IMR-90 (cell line): Measurements from ENCODE around the gene GPR137. TPM values are rescaled to one million over a fixed set of nuclear protein-coding genes. Genes with fewer than 3 reads are reported as not detected.

Experiments used
- ATAC-seq: fragments of 200-7000 bp; cut with Tn5 transposase; 2 replicates; pipeline ENCODE4 v1.9.1; 2020; ENCODE audit warnings: low read depth, mild to moderate bottlenecking, moderate library complexity
- BruUV-seq: library from RNA; stranded (reverse); fragments of 400-500 nt; replicated peaks from 2 replicates; lab custom pipeline; 2021; lab: Mats Ljungman, UMichigan
- CTCF ChIA-PET: fragments of 300-600 bp; formaldehyde crosslinking; extraction: SDS; loops from one replicate; lab custom pipeline; 2021; ENCODE audit warnings: antibody characterized with exemption; lab: Yijun Ruan, JAX
- POLR2A ChIA-PET: fragments of 300-600 bp; sonication (Branson Sonifier 250); formaldehyde crosslinking; loops from one replicate; lab custom pipeline; 2022; ENCODE audit warnings: antibody characterized with exemption; ENCODE audit not compliant: unreplicated experiment; lab: Charles Lee
- DNase-seq: peaks from one replicate; pipeline ENCODE4 v3.0.0; 2013
- H2AFZ ChIP-seq: replicated peaks from 2 replicates; pipeline ENCODE3; 2013; ENCODE audit warnings: low read length, mild to moderate bottlenecking; ENCODE audit not compliant: poor library complexity
- H2AK5ac ChIP-seq: 2 replicates; pipeline ENCODE4 v1.6.1; 2013; ENCODE audit warnings: low read depth, low read length, inconsistent platforms
- H2AK9ac ChIP-seq: replicated peaks from 2 replicates; pipeline ENCODE3; 2013; ENCODE audit warnings: mild to moderate bottlenecking, low read depth, low read length, moderate library complexity; ENCODE audit not compliant: poor library complexity
- H2BK120ac ChIP-seq: 2 replicates; pipeline ENCODE4 v1.6.1; 2013; ENCODE audit warnings: low read depth, low read length, inconsistent platforms
- H2BK15ac ChIP-seq: 3 replicates; pipeline ENCODE4 v1.6.1; 2013; ENCODE audit warnings: low read depth, low read length, inconsistent platforms
- H2BK20ac ChIP-seq: 2 replicates; pipeline ENCODE4 v1.6.1; 2013; ENCODE audit warnings: low read depth, mild to moderate bottlenecking, inconsistent platforms, low read length, moderate library complexity
- H2BK5ac ChIP-seq: 2 replicates; pipeline ENCODE4 v1.6.1; 2013; ENCODE audit warnings: mild to moderate bottlenecking, low read depth, low read length, inconsistent platforms; ENCODE audit not compliant: poor library complexity, severe bottlenecking
- H3K14ac ChIP-seq: replicated peaks from 2 replicates; pipeline ENCODE4 v1.6.1; 2013; ENCODE audit warnings: low read depth, low read length, inconsistent platforms
- H3K18ac ChIP-seq: 2 replicates; pipeline ENCODE4 v1.6.1; 2013; ENCODE audit warnings: low read depth, low read length, control low read depth
- H3K23ac ChIP-seq: 2 replicates; pipeline ENCODE4 v1.6.1; 2013; ENCODE audit warnings: low read depth, low read length, inconsistent platforms
- H3K27ac ChIP-seq: 2 replicates; pipeline ENCODE4 v1.5.1; 2013; ENCODE audit warnings: mild to moderate bottlenecking, control low read depth, low read length; ENCODE audit not compliant: insufficient read depth
- H3K27me3 ChIP-seq: 2 replicates; pipeline ENCODE4 v1.6.1; 2013; ENCODE audit warnings: low read length; ENCODE audit not compliant: control insufficient read depth, insufficient read depth
- H3K36me3 ChIP-seq: 2 replicates; pipeline ENCODE4 v1.6.1; 2013; ENCODE audit warnings: low read length, mixed read lengths; ENCODE audit not compliant: control insufficient read depth, insufficient read depth
- H3K4ac ChIP-seq: 2 replicates; pipeline ENCODE4 v1.6.1; 2013; ENCODE audit warnings: low read depth, low read length, inconsistent platforms
- H3K4me1 ChIP-seq: 2 replicates; pipeline ENCODE4 v1.6.1; 2013; ENCODE audit warnings: low read length, mixed read lengths; ENCODE audit not compliant: control insufficient read depth, insufficient read depth
- H3K4me2 ChIP-seq: 2 replicates; pipeline ENCODE4 v1.6.1; 2013; ENCODE audit warnings: low read depth, mild to moderate bottlenecking, control low read depth, low read length, moderate library complexity
- H3K4me3 ChIP-seq: 2 replicates; pipeline ENCODE4 v1.5.1; 2013; ENCODE audit warnings: low read depth, mild to moderate bottlenecking, control low read depth, low read length, moderate library complexity; ENCODE audit not compliant: insufficient read depth
- H3K56ac ChIP-seq: 2 replicates; pipeline ENCODE4 v1.6.1; 2013; ENCODE audit warnings: low read length, inconsistent platforms; ENCODE audit not compliant: insufficient read depth; ENCODE audit errors: extremely low read depth
- H3K79me1 ChIP-seq, 2 experiments: 2 replicates each; pipeline ENCODE4 v1.6.1; 2013; ENCODE audit warnings: low read length in 2 of 2, inconsistent platforms in 1 of 2, low read depth in 1 of 2
- H3K9ac ChIP-seq: 2 replicates; pipeline ENCODE4 v1.6.1; 2013; ENCODE audit warnings: low read depth, low read length, control low read depth
- H3K9me1 ChIP-seq: 2 replicates; pipeline ENCODE4 v1.6.1; 2013; ENCODE audit warnings: low read length, inconsistent platforms; ENCODE audit not compliant: insufficient read depth
- H3K9me3 ChIP-seq: 2 replicates; pipeline ENCODE4 v1.6.1; 2013; ENCODE audit warnings: low read length; ENCODE audit not compliant: control insufficient read depth, insufficient read depth
- H4K20me1 ChIP-seq: 2 replicates; pipeline ENCODE4 v1.6.1; 2013; ENCODE audit warnings: low read length, inconsistent platforms; ENCODE audit not compliant: insufficient read depth
- H4K5ac ChIP-seq: 2 replicates; pipeline ENCODE4 v1.6.1; 2013; ENCODE audit warnings: mild to moderate bottlenecking, low read depth, low read length, control low read depth
- H4K8ac ChIP-seq, 2 experiments: 2 replicates each; pipeline ENCODE4 v1.6.1; 2013; ENCODE audit warnings: low read depth in 2 of 2, low read length in 2 of 2, control low read depth in 1 of 2, inconsistent platforms in 1 of 2
- H4K91ac ChIP-seq: 2 replicates; pipeline ENCODE4 v1.6.1; 2013; ENCODE audit warnings: low read depth, low read length, inconsistent platforms; ENCODE audit not compliant: insufficient read depth
- BHLHE40 ChIP-seq: fragments of 150-350 bp; IDR thresholded peaks from 2 replicates; pipeline ENCODE4 v1.6.1; 2016; ENCODE audit warnings: mild to moderate bottlenecking, low read depth, low read length
- CEBPB ChIP-seq: IDR thresholded peaks from 2 replicates; pipeline ENCODE4 v1.6.1; 2012; ENCODE audit warnings: low read depth, low read length, improper control_type of control experiment
- CHD1 ChIP-seq: IDR thresholded peaks from 2 replicates; pipeline ENCODE4 v1.6.1; 2012; ENCODE audit warnings: low read depth, low read length, improper control_type of control experiment
- ELK1 ChIP-seq: fragments of 150-350 bp; IDR thresholded peaks from 2 replicates; pipeline ENCODE4 v1.6.1; 2016; ENCODE audit warnings: low read depth, mild to moderate bottlenecking, low read length, moderate library complexity, borderline replicate concordance
- FOS ChIP-seq: fragments of 150-350 bp; IDR thresholded peaks from 2 replicates; pipeline ENCODE4 v1.6.1; 2016; ENCODE audit warnings: low read depth, low read length
- MAFK ChIP-seq: IDR thresholded peaks from 2 replicates; pipeline ENCODE4 v1.6.1; 2012; ENCODE audit warnings: low read depth, low read length, improper control_type of control experiment
- MAZ ChIP-seq: IDR thresholded peaks from 2 replicates; pipeline ENCODE4 v1.6.1; 2012; ENCODE audit warnings: low read depth, mild to moderate bottlenecking, low read length, improper control_type of control experiment, moderate library complexity, borderline replicate concordance
- MXI1 ChIP-seq: IDR thresholded peaks from 2 replicates; pipeline ENCODE4 v1.6.1; 2012; ENCODE audit warnings: low read depth, mild to moderate bottlenecking, low read length, moderate library complexity, borderline replicate concordance
- NFE2L2 ChIP-seq: fragments of 150-350 bp; IDR thresholded peaks from 2 replicates; pipeline ENCODE4 v1.6.1; 2016; ENCODE audit warnings: low read depth, mild to moderate bottlenecking, low read length
- POLR2A ChIP-seq: IDR thresholded peaks from 2 replicates; pipeline ENCODE4 v1.6.1; 2012; ENCODE audit warnings: mild to moderate bottlenecking, low read depth, low read length
- RAD21 ChIP-seq: IDR thresholded peaks from 2 replicates; pipeline ENCODE4 v1.6.1; 2012; ENCODE audit warnings: low read length, improper control_type of control experiment
- RFX5 ChIP-seq: IDR thresholded peaks from 2 replicates; pipeline ENCODE4 v1.8.0; 2012; ENCODE audit warnings: low read depth, mild to moderate bottlenecking, low read length, moderate library complexity
- SMC3 ChIP-seq: fragments of 150-350 bp; IDR thresholded peaks from 2 replicates; pipeline ENCODE4 v1.6.1; 2016; ENCODE audit warnings: low read depth, mild to moderate bottlenecking, antibody characterized with exemption, low read length, moderate library complexity
- USF2 ChIP-seq: fragments of 150-350 bp; IDR thresholded peaks from 2 replicates; pipeline ENCODE4 v1.6.1; 2017; ENCODE audit warnings: mild to moderate bottlenecking, antibody characterized with exemption, low read length, low read depth
- WGBS, 2 experiments: methylation state at CpG; one replicate each; pipeline versions ENCODE4 v1.1.5 to v1.1.7; 2013; ENCODE audit warnings: missing lambda C conversion rate in 2 of 2; ENCODE audit not compliant: insufficient read length in 1 of 2; ENCODE audit errors: extremely low coverage in 2 of 2; 5-methylcytosine and 5-hydroxymethylcytosine counted together
- dilution Hi-C: fragments of 300-500 bp; cut with HindIII; formaldehyde crosslinking; loops from one replicate; pipeline ENCODE4 v1.14.3; 2018; ENCODE audit warnings: low sequenced_read_pairs; ENCODE audit not compliant: unreplicated experiment
- in situ Hi-C: fragments of 300-500 bp; cut with MboI; formaldehyde crosslinking; loops from 3 replicates; pipeline ENCODE4 v1.14.3; 2019; ENCODE audit warnings: low sequenced_read_pairs, inconsistent platforms, mixed read lengths
- intact Hi-C: fragments of 100-400 bp; cut with micrococcal nuclease; formaldehyde crosslinking; loops from 2 replicates; pipeline ENCODE4 v1.10.0; 2022
- polyA plus RNA-seq, 3 experiments: library from polyadenylated mRNA; depleted of rRNA; stranded (reverse); fragments of >200 nt; gene quantifications; 2 replicates each; pipeline ENCODE4 v1.2.3, GENCODE V29; 2012; ENCODE audit warnings: low replicate concordance in 1 of 3
- total RNA-seq: library from RNA; depleted of rRNA; stranded (reverse); fragments of >200 nt; gene quantifications from 2 replicates; pipeline ENCODE4 v1.2.3, GENCODE V29; 2012

GPR137 gene
- total and polyA plus RNA-seq, 2 of the 4 experiments (the other 2 are of a cell fraction) = 3.6 to 26.0 TPM

- H3K36me3 ChIP-seq = no peaks in the 10 kb centered on the region
- H2BK120ac ChIP-seq = no peak overlapping the region
- H3K27ac ChIP-seq = no peak overlapping the region
- no peak overlapping the region for H3K23ac ChIP-seq
- CTCF ChIA-PET = no interaction called here
- no peak overlapping the region for H4K91ac ChIP-seq
- no peak overlapping the region for H3K4me3 ChIP-seq
- no peak overlapping the region for H3K4me2 ChIP-seq
- POLR2A ChIA-PET = no interaction called here
- intact Hi-C loops = no loop called here
- no peak overlapping the region for H2AK5ac ChIP-seq
- no peak overlapping the region for H4K8ac ChIP-seq
- no peak overlapping the region for H2BK15ac ChIP-seq
- no peak overlapping the region for H4K5ac ChIP-seq
- H3K27me3 ChIP-seq = peaks cover 94% of the 10 kb centered on the region
- H2BK5ac ChIP-seq = no peak overlapping the region
- no peak overlapping the region for H3K4ac ChIP-seq
- H2AFZ ChIP-seq = no peak overlapping the region
- H3K4me1 ChIP-seq = peaks cover 8% of the 10 kb centered on the region
- no peak overlapping the region for H3K9ac ChIP-seq
- no peaks in the 10 kb centered on the region for H3K9me1 ChIP-seq
- peaks cover 4% of the 10 kb centered on the region; the same call in 1 of the 2 replicates for H4K20me1 ChIP-seq
- H3K79me1 ChIP-seq = no peaks in the 10 kb centered on the region
- no peaks in the 10 kb centered on the region for H3K9me3 ChIP-seq
- no peak overlapping the region for H2AK9ac ChIP-seq
- H2BK20ac ChIP-seq = no peak overlapping the region
- ATAC-seq = no peak
- DNase-seq = no peak
- WGBS, 2 experiments = 0% methylated on average over 1 of the region's 1 CpG; no CpG with 5 or more reads in 1 of the 2 experiments
- dilution Hi-C loops = no loop called here
- no peak overlapping the region for H3K18ac ChIP-seq
- in situ Hi-C loops = no loop called here
- no TSS peak for BruUV-seq
- H3K14ac ChIP-seq = no peak overlapping the region
- no peak overlapping the region for H3K56ac ChIP-seq
- TF ChIP-seq SMC3 (no peak), BHLHE40 (no peak), CHD1 (no peak), FOS (no peak), NFE2L2 (no peak), CEBPB (no peak), MAFK (no peak), RAD21 (no peak), POLR2A (no peak), MXI1 (no peak), USF2 (no peak), RFX5 (no peak), MAZ (no peak), ELK1 (no peak)
Measured at GRCh38 chr11:64296236-64296635, 10.6 kb downstream of the GPR137 start.
